HG02571 (cell line): ENCODE measurements around the gene ZFPM1.

ENCODE experiments used
- ATAC-seq: cut with Tn5 transposase; IDR thresholded peaks from one replicate; pipeline ENCODE4 v1.9.1; 2021; ENCODE audit warnings: mild to moderate bottlenecking, moderate library complexity; ENCODE audit not compliant: unreplicated experiment

Gene ZFPM1

DNA sequence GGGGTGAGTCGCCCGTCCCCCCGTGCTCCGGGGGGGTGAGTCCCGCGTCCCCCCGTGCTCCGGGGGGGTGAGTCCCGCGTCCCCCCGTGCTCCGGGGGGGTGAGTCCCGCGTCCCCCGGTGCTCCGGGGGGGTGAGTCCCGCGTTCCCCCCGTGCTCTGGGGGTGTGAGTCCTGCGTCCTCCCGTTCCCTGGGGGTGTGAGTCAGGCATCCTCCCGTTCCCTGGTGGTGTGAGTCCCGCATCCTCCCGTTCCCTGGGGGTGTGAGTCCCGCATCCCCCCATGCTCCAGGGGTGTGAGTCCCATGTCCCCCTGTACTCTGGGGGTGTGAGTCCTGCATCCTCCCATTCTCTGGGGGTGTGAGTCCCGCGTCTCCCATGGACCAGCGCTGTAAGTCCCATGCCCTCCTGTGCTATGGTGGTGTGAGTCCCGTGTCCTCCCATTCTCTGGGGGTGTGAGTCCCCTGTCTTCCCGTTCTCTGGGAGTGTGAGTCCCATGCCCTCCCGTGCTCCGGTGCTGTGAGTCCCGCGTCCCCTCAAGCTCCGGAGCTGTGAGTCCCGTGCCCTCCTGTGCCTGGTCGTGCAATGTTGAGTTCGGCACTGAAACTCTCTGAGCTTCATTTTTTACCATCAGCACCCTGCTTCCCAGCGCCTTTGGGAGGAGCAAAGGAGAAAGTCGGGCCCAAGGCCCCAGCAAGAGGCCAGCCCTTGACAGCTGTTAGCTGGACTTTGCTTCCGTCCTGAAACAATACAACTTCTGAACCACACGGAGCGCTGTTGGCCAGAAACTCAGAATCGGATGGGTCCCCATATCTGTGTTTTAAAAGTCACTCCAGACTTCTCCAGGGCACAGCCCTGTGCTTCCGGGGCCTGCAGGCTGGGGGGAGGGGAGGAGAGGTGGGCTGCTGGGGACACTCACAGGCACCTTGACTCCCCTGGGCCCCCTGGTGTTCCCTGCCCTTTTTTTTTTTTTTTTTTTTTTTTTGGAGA is 105.7 kb downstream of the ZFPM1 start:
- ATAC-seq = no peak

DNA sequence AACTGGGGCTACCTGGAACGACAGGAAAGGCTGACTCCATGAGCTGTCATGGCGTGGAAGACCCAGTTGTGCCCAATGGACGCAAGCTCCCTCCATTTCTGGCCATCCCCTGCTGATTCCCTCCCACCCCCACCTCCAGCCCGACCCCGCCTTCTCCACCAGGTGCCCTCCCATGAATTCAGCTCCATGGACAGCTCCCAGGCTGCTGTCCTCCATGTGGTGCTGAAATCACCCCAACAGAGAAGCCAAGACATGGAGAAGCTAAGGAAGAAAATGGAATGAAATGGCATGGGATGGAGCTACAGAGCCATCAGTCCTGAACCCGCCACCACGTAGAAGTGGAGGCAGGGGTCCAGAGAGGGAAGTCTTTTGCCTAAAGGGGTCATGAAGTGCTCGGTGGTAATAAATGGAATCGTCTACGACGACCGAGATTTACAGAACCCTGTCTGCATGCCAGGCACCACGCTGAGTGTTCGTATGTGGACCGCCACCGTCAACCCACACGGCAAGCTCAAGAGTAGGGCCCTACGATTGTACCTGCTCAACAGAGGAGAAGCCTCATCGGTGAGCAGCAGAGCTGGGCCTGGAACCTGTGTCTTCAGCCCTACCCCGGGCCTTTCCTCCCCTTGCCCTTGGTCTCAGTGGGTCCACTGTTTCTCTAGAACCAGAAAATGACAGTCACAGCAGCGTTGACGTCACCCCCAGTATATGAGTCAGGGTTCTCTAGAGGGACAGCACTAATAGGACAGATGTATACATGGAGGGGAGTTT is 107.8 kb downstream of the ZFPM1 start:
- no peak for ATAC-seq

DNA sequence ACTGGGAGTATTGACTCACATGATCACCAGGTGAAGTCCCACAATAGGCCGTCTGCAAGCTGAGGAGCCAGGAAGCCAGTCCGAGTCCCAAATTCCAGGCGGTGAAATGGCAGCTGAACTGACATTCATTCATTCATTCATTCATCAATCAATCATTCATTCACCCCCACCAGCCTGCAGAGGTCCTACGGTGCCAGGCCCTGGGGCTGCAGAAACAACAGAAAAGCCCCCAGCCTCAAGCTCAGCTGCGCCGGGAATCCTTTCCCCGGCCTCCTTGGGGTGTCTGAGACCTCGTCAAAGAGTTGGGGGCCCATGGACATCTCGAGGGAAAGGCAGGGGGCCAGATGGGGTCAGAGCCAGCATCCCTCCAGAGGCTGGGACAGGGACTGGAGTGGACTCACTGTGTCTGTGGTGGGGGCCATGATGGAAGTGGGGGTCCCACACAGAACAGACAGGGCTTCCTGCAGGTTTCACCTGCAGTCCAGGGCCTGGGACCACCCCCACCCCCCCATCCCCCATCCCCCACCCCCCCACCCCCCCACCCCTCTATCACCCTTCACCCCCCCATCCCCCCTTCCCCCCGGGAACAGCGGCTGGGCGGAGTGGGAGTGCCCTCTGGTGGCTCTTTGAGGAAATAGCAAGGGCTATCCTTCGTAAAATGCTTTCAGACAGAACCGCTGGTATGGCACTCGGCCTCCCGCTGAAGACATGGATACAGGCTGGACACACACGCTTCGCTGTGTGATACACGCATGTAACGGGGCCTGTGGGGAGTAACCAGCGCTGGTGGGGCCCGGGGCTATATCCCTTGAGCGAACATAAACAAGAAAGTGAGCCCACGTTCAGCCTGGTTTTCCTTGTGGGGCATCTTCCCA is 108.6 kb downstream of the ZFPM1 start:
- no peak for ATAC-seq

DNA sequence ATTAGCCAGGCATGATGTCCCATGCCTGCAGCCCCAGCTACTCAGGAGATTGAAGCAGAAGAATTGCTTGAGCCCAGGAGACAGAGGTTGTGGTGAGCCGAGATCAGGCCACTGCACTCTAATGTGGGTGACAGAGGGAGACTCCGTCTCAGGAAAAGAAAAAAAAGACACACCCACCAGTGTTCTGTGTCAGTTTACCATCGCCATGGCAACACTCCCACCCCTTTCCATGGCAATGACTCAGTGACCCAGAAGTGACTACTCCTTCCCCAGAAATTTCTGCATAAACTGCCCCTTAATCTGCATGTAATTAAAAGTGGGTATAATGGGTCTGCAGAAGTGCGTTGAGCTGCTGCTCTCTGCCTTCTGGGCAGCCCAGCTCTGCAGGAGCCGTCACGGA is 113.1 kb downstream of the ZFPM1 start:
- ATAC-seq = no peak

DNA sequence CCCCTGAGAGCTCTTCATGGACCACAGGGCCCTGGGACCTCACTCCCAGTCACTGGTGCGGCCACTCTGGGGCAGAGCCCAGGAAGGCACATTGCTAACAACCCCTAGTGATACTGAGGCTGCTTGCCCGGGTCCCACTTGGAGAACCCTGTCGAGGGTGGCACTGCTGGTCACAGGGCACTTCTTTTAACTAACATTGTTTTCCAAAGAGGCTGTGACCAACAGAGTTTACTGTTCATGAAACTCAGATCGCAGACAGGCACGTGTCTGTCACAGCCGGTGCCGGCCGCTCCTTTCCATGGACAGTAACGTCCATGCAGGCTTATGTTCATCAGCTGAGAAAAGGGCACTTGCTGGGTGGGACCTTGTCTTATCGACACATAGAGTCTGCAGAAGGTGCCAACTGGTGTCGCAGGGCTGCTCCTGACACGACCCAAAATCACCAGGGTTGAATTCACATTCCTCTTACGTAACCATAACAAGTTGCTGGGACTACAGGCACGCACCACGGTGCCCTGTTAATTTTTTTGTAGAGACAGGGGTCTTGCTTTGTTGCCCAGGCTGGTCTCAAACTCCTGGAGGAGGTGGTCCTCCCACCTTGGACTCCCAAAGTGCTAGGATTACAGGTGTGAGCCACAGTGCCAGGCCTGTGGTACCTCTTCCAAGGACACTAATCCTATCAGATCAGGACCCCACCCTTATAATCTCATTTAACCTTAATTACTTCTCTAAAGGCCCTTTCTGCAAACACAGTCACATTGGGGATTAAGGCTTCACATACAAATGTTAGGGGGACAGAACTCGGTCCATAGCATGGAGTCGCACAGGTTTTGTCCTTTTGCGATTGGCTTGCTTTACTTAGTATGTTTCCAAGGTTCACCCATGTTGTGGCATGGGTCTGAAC is 115.9 kb downstream of the ZFPM1 start:
- ATAC-seq = peak; percentile 8

DNA sequence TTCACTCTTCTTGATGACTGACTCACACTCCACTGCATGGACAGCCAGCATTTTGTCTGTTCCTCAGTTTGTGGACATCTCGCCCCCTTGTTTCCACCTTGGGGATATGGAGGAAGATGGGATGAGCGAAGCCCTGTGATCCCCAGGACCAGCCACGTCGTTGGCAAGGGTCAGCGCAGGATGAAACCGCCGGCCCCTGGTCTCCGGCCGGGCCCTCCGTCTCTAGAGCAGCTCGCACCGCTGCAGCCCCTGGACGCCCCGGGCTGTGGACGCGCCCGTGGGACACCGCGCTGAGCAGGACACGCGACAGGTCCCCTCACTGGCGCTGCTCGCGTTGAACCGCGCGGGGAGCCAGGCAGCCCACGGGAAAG is 116.5 kb downstream of the ZFPM1 start:
- peak; percentile 22 for ATAC-seq

DNA sequence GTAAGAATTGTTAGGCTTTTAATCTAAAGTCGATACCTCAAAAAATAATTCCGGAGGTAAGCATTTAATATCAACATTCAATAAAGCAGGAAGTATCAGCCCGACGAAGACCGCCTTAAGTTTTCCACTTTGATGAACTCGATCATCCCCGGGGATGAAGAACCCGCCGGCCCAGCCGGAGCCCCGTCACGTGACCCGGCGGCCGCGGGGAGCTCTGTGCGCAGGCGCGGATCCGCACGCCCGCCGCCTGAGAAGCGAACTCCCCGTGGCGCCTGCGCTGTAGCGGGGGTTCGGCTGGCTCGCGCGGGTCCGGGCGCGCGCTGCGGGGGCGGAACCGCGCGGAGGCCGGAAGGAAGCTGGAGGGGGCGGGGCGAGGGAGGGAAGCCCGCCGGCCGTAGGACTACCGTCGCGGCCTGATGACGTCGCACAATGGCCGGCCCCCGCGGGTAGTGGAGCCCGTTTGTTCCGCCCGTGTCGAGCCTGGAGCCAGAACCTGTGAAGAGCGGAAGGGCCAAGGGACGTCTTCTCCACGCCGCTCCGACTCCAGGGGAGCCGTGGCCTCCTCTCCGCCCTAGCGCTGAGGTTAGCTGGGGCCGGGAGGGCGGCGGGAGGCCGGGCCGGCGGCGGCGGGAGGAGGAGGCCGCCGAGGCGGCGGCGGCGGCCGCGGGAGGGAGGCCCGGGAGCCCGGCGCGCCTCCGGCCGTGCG is 117.1 kb downstream of the ZFPM1 start, which contains the start of gene ZC3H18:
Gene ZC3H18 (plus strand): TSS at position 419 of the 706 bp plus-strand sequence. CDS start 6,721 bp downstream, outside the sequence.
- ATAC-seq = peak; percentile 63

DNA sequence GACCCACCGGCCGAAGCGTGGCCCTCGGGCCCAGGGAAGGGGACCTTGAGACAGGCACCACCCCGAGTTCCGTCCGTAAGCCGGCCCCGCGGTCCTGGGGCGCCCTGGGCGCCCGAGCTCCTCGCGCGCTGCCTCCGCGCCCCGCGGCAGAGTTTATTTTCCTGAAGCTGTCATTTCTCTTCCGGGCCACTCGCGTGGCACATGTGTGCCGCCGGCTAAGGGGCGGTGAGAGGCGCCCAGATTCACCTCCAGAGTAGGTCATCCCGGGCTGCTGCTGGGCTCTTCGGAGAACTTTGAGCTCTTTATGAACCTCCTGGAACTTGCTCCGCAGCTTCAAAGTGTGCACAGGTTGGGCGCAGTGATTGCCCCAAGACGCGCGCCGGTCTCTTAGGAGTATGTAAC is 117.6 kb downstream of the ZFPM1 start:
- no peak for ATAC-seq

DNA sequence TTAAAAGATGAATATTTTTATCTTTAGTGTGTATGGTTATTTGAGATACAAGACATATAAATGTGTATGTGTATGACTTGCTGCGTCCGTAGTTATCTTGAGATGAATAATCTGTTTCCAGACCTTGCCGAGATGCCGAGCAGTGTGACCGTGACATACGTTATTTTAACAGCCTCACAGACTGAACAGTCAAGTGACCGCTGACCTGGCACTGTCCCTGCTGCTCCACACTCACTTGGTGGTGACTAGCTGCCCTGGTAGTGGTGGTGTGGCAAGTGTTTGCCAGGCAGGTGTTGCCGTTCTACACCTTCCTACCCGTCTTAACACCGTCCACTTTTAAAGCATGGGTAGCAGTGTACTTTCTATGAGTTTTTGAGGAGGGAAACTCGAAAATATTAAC is 122.2 kb downstream of the ZFPM1 start:
- ATAC-seq = no peak

DNA sequence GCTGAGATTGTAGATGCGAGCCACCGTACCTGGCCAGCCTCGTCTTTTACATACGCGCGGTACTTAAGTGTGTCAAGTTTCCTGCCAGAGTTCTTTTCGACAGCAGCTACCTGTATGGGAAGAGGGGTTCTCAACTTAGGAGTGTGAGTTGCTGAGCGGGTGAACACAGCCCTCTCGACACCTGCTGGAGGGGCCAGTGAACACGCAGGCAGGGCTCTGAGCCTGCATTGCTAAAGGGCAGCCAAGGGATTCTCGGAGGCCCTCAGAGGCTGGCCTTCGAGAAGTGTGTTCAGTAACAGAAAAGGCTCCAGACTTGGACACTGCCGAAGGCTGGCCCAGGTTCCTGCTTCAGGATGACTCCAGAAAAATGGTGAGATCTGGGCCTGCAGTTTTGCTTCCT is 123.2 kb downstream of the ZFPM1 start:
- ATAC-seq = no peak

DNA sequence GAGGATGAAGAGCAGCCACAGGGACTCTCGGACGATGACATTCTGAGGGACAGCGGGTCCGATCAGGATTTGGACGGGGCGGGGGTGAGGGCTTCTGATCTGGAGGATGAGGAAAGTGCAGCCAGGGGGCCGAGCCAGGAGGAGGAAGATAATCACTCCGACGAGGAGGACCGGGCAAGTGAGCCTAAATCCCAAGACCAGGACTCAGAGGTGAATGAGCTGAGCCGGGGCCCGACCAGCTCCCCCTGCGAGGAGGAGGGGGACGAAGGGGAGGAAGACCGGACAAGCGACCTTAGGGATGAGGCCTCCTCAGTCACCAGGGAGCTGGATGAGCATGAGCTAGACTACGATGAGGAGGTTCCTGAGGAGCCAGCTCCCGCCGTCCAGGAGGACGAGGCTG is 124.1 kb downstream of the ZFPM1 start:
- no peak for ATAC-seq

DNA sequence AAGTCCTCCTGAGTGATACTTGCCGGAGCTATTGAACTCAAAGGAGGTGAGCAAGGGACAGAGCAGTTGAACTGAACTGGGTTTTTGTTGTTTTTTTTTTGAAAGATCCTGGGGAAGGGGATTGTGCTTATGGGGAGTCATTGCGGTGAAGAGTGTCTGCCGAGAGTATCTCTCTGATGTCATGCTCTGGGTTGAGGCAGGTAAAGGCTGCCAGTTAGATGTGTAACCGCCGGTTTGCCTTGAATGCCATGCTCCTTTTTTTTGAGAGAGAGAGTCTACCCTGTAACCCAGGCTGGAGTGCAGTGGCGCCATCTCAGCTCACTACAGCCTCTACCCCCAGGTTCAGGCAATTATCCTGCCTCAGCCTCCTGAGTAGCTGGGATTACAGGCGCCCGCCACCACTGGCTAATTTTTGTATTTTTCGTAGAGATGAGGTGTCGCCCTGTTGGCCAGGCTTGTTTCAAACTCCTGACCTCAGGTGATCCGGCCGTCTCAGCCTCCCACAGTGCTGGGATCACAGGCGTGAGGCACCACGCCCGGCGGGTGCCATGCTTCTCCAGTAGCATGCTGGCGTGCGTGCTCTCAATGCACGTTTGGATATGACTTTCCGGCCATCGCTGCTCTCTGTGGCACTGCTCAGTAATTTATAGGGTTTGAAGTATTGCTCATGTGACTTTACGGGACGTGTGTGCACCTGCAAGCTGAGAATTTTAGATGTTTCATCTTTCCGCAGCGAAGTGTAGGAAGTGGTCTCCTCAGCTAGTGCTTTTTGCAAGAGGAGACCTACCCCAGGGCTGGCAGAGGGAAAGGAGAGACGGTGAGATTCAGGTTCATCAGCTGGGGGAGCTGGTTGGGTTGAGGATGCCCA is 125.6 kb downstream of the ZFPM1 start:
- no peak for ATAC-seq

DNA sequence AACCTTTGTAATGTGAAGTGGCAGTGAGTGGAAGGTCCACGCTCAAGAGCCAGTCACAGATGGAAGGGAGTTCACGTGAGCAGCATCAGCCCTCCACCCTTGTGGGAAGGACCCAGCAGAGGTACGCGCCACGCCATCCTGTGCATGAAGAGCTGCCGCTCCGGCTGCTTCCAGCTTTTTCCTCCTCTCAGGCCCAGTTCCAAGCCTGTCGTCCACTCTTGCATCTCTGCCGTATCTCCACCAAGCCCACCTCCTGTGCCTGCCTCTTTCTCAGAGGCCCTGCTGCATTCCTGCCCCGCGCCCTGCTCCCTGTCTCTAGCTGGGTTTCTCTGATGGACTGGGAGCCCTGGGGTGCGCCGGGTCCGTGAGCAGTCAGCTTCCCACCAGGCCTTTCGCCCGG is 127.3 kb downstream of the ZFPM1 start:
- ATAC-seq = no peak

DNA sequence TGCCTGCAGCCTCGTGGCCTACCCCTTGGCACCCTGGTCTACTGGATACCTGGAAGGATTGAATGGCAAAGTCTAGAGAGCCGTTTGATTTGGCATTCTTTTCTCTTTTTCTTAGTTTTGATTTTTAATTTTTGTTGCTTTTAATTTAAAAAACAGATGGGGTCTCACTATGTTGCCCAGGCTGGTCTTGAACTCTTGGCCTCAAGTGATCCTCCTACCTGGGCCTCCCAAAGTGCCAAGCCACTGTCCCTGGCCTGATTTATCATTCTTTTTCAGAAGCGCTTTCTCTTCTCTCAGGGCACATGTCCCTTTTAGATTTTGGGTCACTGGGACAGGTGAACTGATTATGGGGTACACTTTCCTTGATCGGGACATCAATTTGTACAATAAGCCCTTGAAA is 128.0 kb downstream of the ZFPM1 start:
- no peak for ATAC-seq

DNA sequence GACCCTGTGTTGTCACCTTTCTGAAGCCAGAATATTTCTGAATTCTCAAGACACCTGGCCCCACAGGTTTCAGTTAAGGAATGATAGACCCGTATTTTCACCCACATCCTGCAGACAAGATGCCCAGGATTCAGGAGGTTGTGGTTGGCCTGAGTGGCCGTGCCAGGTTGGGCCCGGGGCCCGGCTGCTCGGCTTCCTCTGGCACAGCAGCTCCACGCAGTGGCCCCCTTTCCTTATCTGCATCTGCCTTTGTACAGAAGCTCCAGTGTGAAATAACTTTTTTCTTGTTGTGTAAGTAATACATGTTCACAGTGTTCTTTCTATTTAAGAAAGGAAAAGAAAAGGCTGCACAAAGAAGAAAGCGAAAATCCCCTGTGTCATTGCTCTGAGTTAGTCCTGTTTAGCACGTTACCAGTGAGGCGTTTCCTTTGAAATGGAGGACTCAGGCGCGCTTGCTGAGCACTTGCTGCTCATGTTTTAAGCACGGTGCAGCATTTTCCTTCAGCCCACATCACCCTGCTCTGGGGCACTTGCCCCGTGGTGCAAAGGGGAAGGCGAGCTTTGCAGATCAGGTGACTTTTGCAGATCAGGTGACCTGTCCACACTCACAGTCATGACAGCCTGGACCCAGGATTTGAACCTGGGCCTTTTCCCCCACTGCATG is 130.0 kb downstream of the ZFPM1 start:
- no peak for ATAC-seq

DNA sequence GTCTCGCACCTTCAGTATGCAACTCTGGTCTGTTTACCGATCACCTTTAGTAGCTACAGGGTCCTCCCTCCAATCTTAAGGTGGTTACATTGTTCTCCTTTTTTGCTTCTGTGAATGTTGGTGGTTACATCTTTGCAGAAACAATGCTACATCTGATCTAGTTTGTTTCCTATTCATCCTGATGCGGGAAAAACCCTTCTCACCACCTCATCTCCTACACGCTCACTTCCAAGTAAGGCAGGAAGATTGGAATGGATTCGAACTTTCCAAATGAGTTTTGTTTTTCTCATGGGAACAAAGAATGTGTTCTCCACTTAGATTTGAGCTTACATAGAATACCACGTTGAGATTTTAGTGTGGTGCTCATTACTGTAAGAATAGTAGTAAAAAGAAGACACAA is 131.6 kb downstream of the ZFPM1 start:
- ATAC-seq = no peak

DNA sequence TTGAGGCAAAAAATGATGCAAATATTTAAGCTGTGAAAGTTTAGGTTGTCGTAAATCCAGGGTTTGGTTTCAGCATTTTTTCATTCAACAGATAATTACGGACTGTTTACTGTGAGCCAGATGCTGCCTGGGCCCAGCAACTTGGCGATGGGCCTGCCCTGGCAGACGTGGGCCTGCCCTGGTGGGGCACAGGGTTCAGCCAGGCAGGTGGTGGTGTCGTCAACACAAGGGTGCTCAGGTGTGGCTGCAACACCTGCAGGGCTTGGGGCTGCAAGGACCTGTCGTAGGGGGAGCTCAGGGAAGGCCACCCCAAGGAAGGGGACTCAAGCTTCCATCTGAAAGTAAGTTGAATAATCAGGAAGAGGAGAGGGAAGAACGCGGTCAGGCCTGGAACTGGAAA is 132.2 kb downstream of the ZFPM1 start:
- no peak for ATAC-seq
